ENCODE results near the gene ECT2.
A peak's percentile ranks its signal among the peaks of the same experiment; 100 is the strongest.
"Not testable (repeated sequence)": the region's sequence is repeated elsewhere in the genome, so short reads cannot be mapped to it uniquely, and the experiment has no call there.

ECT2 gene

DNA sequence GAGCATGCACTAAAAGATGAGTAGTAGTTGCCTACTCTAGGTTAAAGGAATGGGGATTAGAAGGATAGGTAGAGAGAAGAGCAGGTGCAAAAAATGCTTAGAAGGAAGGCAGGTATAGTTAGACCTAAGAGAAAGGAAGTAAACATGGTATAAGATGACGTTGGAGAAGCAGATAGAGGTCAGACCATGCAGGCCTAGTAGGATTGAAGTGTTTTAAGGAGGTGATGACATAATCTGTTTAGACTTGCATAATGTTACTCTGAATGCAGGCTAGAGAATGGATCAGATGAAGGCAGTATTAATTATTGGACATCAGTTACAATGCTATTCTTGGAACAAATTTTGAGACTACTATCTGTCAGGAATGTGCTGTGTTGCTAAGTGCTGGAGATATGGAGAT lies 11.1 kb upstream of the ECT2 start:
- no peak for DNase-seq

DNA sequence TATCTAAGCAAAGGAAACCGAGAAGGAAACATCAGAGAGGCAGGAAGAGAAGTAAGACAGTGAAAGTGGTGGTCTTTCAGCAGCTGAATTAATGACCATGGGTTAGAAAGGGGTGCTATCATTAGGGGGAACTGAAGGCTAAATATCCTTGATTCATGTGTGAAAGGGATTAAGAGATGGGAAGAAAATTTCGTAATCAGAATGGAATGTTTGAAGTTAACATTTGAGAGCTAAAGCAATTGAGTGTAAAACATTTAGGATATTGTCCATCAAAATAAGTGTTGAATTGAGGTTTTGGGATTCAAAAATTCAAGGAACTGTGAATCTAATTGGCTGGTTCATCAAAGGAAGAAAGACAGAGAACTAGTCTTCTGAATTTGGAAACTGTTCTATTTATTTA lies 4.1 kb upstream of the ECT2 start:
- DNase-seq = no peak

DNA sequence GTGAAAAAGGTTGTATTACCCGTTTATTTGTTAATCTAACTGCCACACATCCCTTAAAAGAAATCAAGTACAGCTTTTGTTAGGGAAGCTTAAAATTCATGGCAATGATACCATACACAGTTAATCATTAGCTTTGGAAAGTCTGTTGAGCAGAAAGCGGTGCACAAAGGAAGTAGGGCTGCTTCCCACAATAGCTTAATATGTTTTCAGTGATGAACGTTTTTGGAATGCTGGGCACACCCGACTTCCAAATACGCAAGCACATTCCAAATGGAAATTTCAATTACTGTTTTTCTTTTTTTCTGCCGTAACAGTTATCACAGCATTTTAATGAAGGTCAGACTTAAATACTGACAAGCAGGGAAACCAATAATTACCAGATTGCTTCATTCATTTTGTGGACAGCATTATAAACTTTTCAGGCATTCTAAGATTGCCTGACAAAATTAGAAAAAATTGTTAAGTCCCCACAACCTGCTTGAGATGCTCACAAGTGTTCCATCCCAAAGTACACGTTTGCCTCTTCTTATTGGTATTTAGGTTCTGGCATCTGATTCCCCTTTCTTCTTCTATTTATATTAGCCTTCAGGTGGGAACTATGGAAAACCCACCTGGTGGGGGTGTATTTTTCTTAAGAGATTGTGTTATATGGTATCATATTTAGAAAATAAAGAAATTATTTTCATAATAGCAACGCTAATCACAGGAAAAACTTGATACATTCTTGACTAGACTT lies 1.1 kb upstream of the ECT2 start:
- peak; percentile 57 to 76 for DNase-seq

DNA sequence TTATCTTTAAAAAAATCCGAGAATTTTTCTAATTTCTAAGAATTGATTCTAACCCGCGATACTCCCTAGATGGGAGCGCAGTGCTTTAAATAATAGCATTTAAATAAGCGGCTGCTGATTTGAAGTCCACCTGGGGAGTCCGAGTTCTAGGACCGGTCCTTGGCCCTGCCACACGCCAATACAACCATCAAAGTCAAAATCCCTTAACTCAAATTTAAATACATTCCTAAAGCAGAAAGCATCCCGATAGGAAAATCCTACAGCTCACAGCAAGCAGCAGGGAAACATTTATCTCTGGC lies 508 bp upstream of the ECT2 start:
- DNase-seq = no peak

DNA sequence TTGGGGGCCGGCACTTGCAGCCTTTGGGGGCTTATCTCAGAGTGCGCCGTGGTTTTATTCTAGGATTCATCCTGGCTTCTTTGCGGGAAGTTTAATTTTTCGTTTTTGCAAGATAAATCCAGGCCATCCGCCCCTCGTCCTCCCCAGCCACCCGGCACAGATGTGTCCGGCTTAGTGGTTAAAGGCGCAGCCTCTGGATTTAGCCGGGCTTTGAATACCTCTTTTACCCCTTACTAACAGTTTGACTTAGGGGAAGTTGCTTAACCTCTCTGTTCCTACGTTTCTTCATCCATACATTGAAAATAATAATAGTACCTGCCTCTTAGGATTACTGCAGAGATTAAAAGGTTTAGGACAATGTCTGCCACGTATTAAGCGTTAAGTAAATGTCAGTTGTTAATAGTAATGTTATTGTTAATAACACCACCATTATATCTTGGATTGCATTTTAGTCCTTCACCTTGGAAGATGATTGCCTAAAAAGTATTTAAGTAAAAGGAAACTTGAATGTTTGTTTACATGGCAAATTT lies 714 bp downstream of the ECT2 start:
- peak; percentile 15 to 41 for DNase-seq

DNA sequence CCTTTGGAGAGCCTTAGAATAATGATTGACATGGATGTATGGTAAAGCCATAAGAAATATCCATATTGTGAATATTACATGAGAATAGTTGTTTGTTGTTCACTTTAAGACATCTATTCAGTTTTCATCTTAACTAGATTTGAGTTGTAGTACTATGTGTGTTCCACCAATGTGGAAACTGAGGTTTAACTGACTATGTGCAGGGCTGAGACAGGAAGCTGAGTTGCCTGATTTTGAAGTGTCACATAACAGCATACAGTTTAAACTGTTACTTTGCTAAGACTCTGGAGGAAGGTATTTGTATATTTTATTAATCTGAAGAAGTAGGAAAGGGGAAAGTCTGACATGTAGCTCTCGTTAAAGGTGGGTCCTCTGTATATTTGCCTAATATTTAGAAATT lies 2.1 kb downstream of the ECT2 start:
- DNase-seq = no peak

DNA sequence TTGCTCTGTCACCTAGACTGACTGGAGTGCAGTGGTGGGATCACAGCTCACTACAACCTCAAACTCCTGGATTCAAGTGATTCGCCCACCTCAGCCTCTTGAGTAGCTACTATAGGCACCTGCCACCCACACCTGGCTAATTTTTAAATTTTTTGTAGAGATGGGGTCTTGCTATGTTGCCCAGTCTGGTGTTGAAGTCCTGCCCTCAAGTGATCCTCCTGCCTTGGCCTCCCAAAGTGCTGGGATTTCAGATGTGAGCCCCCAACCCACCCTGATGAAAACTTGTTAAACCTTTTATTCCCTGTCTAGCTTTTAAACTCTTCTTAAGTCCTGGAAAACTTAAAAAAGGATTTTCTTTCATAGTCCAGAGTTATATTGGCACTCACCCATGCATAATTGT lies 2.6 kb downstream of the ECT2 start:
- DNase-seq = no peak

DNA sequence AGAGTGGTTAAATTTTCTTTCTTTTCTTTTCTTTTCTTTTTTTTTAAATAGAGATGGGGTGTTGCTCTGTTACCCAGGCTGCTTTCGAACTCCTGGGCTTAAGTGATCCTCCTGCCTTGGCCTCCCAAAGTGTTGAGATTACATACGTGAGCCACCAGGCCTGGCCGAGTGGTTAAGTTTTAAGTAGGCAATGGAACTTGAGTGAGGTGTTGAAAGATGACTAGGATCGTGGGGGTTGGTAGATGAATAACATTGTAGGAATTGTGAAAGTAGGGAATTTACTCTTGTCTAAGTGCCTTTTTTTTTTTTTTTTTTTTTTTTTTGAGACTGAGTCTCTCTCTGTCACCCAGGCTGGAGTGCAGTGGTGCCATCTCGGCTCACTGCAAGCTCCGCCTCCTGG lies 9.9 kb downstream of the ECT2 start:
- not testable (repeated sequence) for DNase-seq

DNA sequence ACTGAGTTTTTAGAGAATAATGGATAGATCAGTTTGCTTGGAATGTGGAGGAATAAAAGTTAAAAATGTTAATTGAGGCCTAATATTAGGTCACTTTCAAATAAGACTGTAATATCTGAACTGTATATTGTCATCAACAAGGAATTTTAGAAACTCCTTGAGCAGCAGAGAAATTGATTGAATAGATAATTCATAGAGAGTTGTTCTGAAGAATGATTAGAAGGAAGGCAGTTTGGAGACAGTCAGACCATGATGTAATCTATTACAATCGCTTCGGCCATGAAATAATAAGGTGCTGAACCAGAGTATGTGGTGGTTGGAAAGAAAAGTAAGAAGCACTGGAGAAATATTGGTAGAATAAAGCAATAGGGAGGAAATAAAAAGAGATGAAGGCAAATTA lies 15.7 kb downstream of the ECT2 start:
- DNase-seq = no peak

DNA sequence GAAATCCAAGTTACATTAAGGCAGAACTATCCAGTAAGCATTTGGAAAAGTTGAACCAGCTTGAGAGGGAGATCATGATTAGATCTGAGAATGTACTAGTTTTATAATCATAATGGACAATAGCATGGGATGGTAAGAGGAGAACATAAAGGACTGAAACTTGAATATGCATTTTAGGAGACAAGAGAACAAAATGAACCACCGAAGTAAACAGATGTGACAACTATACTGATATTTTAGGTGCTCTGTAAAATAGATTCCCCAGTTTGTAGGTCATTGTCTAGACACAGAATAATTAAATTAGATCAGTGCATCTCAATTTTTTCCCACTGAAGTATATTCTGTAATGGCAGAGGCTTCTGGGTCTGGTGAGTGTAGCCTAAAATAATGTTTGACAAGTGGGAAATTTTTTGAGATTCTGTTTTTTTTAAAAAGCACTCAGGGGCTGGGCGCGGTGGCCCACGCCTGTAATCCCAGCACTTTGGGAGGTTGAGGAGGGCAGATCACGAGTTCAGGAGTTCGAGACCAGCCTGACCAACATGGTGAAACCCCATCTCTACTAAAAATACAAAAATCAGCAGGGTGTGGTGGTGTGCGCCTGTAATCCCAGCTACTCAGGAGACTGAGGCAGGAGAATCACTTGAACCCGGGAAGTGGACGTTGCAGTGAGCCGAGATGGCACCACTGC lies 16.3 kb downstream of the ECT2 start:
- no peak for DNase-seq

DNA sequence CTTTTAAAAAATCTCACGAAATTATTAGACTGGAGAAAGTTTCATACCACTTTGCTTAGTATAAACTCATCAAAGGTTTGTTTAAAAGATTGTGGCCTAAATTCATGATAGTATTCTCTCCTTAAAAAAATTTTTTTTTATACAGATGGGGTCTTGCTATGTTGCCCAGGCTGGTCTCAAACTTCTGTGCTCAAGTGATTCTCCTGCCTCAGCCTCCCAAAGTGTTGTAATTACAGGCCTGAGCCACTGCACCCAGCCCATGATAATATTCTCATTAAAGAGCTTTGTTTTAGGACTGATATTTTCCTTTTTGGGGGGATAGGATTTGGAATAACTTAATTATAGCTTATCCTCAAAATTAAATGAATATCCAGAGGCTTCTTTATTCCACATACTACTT lies 19.9 kb downstream of the ECT2 start:
- DNase-seq = no peak

DNA sequence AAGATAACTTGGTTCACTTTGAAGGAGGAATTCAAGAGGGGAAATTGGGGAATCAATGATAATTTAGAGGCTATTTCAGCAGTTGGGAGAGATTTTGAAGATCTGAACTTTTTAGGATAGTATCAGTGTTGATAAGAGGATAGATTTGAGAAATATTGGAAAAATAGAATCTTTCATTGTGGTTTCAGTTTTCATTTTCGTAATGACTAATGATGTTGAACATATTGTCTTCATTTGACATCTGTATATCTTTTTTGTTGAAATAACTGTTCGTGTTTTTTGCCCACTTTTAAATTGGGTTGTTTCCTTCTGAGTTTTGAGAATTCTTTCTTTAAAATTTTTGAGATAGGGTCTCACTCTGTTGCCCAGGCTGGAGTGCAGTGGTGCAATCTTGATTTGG lies 21.1 kb downstream of the ECT2 start:
- DNase-seq = no peak

DNA sequence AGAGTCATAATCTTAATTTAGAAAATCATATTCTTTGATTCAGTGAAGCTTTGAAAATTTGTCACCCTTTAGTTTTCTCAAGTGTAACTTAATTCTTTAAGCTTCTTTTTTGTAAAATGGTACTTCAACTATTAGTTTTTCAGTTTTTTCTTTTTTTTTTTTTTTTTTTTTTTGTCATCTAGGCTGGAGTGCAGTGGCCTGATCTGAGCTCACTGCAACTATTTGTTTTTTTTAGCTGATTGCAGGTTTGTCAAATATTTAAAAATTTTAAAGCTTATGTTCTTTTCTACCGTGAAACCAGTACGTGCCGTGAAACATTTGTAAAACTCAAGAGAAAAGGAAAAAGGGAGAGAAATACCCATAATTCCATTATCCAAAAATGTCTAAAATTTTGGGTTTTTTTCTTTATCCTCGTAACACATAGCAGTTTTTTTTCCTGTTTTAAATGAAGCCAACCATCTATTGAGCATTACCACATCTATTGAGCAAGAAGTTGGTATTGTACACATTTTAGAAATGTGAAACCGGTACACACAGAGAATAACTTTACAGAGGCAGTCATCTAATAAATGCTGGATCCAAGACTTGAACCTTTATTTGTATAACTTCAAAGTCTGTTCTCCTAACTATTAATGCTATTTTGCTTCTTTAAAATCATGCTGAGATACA lies 25.7 kb downstream of the ECT2 start:
- no peak for DNase-seq

DNA sequence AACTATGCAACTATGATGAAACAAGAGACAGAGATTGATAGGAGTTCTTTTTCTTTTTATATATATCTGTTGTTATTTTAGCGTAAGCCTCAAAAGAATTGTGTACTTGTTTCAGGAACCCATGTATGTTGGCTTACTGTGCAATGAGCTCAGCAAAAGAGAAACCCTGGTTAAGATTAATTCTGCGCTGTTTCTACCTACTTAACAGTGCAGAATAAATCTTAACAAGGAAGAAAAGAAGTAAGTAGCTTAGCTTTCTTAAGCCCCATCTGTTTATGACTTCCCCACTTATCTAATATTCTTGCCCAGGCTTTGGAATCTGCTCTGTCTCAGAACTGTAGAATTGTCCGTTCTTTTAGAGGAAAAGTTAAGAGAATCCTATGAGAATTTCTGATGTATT lies 27.4 kb downstream of the ECT2 start:
- DNase-seq = no peak

DNA sequence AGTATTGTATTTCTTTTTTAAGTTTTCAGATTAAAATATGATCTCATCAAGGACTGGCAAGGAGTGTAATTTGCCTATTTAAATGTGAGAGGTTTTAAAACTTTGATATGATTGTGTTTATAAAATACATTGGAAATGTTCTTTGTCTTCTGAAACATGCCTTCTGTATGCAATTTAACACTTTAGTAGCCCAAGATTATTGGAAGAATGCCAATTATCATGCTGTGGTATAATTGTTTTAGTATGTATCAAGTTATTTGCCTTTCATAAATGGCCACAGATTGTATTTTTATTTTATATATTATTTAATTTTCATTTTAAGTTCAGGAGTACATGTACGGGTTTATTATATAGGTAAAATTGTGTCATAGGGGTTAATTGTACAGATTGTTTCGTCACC lies 31.7 kb downstream of the ECT2 start:
- DNase-seq = peak in 1 of 2 experiments; percentile 36

DNA sequence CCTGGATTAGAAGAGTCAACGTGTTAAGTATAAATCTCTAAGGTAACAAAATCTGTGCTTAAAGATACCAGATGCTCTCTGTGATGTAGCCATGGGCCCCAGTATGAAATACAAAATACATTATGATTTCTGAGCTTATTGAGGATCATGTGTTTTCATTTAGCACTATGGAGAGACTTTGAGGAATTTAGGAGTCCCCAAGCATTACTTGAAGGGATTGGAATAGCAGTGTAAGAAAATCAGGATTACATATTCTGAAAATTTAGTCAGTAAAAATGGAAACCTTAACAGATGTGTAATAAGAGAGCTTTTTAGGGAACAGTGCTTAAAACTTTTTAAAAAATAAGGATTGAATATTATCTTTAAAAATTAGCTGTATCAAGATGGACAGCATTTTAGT lies 35.5 kb downstream of the ECT2 start:
- no peak for DNase-seq

DNA sequence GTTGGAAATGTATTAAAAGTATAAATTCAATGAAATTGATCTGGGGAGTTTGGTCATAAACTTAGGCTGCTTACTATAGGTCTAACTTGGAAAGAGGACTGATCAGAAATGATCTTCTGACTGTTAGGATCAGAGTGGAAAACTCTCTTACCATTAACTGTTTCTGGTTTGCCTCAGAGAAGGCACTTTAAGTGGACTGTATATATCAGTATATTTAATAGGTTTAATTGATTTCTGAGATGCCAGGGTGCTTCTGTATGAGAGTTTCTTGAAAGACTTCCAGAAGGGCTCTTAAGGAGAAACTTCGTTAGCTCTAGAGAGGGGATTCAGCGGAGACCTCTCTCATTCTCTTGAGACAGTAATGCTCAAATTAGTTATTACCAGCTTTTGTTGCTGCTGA lies 36.5 kb downstream of the ECT2 start:
- DNase-seq = no peak

DNA sequence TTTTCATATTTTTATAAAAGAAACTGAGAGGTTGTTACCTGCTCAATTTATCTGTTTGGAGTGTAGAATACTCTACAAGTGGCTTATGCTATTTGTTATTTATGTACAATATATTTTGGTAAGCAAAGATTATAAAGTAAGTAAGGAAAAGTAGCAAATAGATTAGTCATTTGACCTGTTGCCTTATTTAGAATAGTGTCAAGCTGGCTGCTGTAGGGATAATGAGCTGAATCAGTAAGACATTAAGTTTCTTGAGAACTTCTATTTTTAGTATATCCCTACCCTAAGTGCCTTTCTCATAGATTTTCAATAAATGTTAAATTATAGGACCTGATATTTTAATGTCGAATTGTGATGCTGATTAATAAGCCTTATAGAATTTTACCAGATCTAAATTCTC lies 37.2 kb downstream of the ECT2 start:
- no peak for DNase-seq

DNA sequence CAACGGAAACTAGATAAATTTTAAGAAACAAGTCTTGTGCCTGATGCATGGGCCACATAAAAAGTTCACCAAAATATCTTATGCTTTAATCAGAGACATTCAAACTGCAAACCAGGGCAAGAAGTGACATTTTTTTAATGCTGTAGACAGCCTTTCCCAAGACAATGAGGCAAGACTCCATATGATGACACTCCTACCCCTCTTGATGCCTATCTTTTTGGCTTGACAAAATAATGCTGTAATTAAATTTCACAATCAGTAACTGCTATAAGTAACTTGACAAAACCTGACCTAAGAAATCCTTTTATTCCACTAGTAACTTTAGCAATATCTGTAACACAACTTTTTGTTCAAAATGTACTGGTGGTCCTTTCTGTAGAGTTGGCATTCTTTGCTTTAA lies 48.7 kb downstream of the ECT2 start:
- no peak for DNase-seq

DNA sequence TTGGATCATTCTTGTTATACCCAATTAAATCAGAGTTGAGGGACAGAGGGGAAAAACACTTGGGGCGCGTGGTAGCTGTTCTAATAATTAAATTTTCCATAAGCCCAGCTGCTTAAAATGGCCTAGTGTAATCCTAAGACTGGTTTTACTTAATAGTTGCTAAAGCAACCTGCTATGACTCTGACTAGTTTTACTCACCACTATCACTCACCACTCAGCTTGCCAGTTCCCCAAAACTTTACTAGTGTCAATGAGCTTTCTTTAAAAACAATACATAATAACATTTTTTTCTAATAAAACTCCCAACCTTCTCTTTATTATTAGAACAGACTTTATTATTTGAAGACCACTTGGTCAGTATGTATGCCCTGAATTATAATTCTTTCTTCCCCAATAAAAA lies 49.6 kb downstream of the ECT2 start:
- no peak for DNase-seq

DNA sequence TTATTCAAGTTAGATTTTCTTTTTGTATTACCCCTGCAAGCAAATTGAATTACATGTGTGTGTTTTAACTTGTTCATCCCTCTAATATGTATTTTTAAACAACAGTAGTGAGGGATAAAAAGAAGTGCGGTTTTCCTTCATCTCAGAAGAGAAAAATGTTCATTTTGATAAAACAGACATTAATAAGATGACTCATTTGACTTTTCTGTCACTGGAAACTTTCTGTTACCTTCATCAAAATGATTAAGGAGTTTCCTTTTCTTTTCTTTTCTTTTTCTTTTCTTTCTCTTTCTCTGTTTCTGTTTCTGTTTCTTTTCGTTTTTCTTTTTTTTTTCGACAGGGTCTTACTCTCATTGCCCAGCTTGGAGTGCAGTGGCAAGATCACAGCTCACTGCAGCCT lies 53.0 kb downstream of the ECT2 start:
- DNase-seq = no peak

DNA sequence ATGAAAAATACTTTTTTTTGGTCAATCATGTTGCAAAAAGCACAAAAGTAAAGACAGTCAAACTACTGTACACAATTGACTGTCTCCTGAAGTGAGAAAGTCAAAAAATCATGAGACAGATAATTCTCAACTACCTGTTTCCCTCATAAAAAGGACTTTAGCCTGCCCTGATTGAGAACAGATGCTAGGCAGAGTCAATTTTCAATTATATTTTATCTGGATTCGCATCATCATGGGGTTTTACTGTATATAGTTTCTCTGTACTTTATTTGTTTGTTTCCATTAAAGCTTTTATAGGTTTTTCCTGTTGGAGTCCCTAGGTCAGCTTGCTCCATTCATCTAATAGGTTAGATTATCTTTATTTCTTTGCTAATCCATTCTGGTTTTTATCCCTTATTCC lies 53.8 kb downstream of the ECT2 start:
- DNase-seq = no peak

DNA sequence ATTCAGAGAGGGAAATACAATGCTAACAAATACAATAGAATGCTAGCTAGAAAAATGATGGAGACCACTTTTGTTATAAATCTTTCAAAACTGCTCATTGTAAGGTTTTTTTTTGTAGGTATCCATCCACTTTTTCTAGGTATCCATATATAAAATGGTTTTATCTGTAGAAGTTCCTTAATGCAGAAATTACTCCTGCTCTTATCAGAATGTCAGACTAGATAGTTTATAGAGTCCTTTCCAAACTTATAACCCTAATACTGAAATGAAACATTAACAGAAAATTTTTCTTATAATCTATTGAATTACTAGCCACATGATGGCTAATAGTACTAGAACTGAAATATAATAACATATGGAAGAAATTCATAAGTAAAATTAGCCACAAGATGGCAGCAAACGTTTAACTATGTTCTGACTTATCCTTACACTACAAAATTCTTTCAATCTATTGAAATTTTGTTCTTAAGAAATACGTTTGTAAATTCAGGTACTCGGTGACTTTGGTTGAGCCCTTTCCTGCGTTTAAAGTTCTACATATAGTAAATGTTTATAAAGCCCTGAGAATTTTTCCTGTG lies 58.5 kb downstream of the ECT2 start:
- peak; percentile 41 to 67 for DNase-seq

DNA sequence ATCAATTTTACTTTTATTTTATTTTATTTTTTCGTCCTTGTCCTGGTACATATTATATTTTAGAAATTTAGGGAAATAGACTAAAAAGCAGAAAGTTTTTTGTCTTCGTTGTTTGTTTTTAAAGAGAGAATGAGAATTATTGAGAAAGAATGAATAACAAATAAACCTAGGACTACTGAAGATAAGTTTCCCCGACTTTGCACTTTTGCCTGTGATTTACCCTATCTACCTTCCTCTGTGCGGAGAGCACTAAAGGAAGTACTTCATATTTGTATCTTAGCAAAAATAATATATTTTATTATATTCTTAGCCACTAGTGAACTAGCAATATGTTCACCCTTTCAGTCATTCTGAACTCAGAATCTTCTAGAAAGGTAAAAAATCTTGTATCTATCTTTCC lies 60.6 kb downstream of the ECT2 start:
- no peak for DNase-seq
